ENCODE results near the gene PRLH. TPM values are rescaled to one million over a fixed set of nuclear protein-coding genes. Genes with fewer than 3 reads are reported as not detected.

PRLH gene
- total RNA-seq, 4 donors from 2014 or later = not detected

DNA sequence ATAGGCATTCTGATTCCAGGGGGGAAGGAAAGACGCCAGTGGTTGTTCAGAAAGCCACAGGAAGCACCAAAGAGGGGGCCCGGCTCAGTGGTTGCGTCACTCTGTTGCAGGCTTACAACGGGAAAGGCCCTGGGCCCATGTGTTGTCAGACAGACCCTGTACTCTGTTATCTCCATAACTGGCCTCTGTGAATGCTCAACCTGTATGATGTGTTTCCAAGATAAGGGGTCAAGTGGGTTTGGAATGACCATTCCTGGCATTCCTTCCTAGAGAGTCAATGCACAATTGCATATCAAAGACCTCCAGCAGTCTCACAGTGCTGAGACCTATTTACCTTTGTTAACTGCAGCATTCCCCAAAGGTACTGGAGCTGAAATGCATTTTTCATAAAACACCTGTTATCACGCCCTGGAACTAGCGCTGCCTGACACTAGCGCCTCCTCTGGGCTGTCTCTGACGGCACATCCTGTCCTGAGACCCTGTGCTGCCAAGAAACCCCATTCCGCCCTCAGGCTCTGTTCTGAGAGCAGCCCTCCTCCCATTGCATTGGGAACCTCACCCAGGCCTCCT is 47.9 kb downstream of the PRLH start:
- no peak overlapping the region for H3K27ac ChIP-seq
- H3K27me3 ChIP-seq = no peaks in the 10 kb centered on the region
- TF ChIP-seq POLR2AphosphoS5 (IDR thresholded peaks at IDR 0.05) = no peak
- no peak for TF ChIP-seq POLR2A (IDR thresholded peaks at IDR 0.05)
- TF ChIP-seq EP300 (IDR thresholded peaks at IDR 0.05) = no peak
- TF ChIP-seq, protein P1, sequence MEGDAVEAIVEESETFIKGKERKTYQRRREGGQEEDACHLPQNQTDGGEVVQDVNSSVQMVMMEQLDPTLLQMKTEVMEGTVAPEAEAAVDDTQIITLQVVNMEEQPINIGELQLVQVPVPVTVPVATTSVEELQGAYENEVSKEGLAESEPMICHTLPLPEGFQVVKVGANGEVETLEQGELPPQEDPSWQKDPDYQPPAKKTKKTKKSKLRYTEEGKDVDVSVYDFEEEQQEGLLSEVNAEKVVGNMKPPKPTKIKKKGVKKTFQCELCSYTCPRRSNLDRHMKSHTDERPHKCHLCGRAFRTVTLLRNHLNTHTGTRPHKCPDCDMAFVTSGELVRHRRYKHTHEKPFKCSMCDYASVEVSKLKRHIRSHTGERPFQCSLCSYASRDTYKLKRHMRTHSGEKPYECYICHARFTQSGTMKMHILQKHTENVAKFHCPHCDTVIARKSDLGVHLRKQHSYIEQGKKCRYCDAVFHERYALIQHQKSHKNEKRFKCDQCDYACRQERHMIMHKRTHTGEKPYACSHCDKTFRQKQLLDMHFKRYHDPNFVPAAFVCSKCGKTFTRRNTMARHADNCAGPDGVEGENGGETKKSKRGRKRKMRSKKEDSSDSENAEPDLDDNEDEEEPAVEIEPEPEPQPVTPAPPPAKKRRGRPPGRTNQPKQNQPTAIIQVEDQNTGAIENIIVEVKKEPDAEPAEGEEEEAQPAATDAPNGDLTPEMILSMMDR (IDR thresholded peaks at IDR 0.05) = no peak
- DNase-seq (ENCODE audit: low spot score in 2 of 2) = no peak
- WGBS = 70% methylated on average over 9 of the region's 9 CpGs
- H3K4me3 ChIP-seq = no peak overlapping the region
- H3K4me1 ChIP-seq = peaks cover 26% of the 10 kb centered on the region
- H3K36me3 ChIP-seq = no peaks in the 10 kb centered on the region
- H3K9me3 ChIP-seq = no peaks in the 10 kb centered on the region

DNA sequence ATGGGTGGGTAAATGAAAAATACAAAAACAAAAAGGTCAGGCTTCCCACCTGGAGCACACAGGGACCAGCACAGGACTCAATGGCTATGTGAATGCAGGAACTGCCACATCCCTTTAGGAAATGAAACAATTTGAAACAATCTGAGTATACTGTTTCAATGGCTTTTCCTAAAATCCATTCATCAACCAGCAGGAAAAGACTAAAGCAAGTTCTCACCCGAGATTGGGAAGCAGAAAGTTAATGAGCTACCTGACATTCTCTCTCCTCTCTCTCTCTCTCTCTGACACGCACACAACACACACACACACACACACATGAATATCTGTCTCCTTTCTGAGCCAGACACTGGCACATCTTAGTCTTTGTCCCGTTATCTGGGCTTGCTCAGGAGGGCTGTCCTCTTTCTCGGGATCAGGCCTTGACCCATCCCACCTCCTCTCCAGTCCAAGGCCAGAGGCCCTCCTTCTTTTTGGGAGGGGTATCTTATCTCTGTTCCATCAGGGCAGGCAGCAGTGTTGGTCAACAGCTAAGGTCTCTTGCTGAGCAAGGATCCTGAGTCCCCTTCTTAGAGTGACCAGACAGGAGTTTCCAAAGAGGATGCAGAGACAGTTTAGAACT is 49.4 kb downstream of the PRLH start:
- peaks cover 26% of the 10 kb centered on the region for H3K4me1 ChIP-seq
- no peaks in the 10 kb centered on the region for H3K27me3 ChIP-seq
- no peaks in the 10 kb centered on the region for H3K9me3 ChIP-seq
- DNase-seq (ENCODE audit: low spot score in 2 of 2) = no peak
- peak overlapping the region; percentile 50 for H3K27ac ChIP-seq
- WGBS = 68% methylated on average over 4 of the region's 4 CpGs
- H3K36me3 ChIP-seq = no peaks in the 10 kb centered on the region
- H3K4me3 ChIP-seq = no peak overlapping the region
- TF ChIP-seq, protein P1 (IDR thresholded peaks at IDR 0.05) = no peak
- TF ChIP-seq EP300 (IDR thresholded peaks at IDR 0.05) (no peak), POLR2A (IDR thresholded peaks at IDR 0.05) (no peak), POLR2AphosphoS5 (IDR thresholded peaks at IDR 0.05) (no peak)

DNA sequence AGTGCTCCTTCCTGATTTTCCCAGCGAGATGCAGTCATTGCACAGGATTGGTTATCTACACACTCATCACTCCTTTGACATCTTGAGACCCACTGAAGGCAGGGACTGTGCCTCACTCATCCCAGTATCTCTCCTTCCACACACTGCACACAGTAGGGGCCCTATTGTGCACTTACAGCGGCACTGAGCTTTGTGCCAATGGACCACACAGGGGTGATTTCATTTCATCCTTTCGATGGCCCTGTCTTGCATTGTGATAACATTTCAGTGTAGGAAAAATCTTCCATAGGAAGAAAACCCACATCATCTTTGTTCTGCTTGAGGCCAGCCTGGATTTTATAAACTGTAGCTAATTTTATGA is 50.0 kb downstream of the PRLH start:
- TF ChIP-seq, protein P1 (IDR thresholded peaks at IDR 0.05) = no peak
- H3K4me1 ChIP-seq = peaks cover 26% of the 10 kb centered on the region
- peak overlapping the region; percentile 50 for H3K27ac ChIP-seq
- H3K27me3 ChIP-seq = no peaks in the 10 kb centered on the region
- DNase-seq (ENCODE audit: low spot score in 2 of 2) = no peak
- H3K4me3 ChIP-seq = no peak overlapping the region
- WGBS = 63% methylated on average over 3 of the region's 3 CpGs
- no peaks in the 10 kb centered on the region for H3K9me3 ChIP-seq
- no peaks in the 10 kb centered on the region for H3K36me3 ChIP-seq

Other genes starting within 250 kb of the PRLH start
- 10 to 100 TPM; 50.1 to 79.2 (median 66.3) TPM for gene COL6A3, start 152.4 kb upstream of the PRLH start, total RNA-seq
- gene MLPH, start 79.3 kb upstream of the PRLH start, total RNA-seq = 10 to 100 TPM in 3 of 4 donors, 1 to 10 TPM in 1; 8.8 to 41.1 (median 24.4) TPM
- gene RAB17, start 24.2 kb downstream of the PRLH start, total RNA-seq = 1 to 10 TPM; 3.3 to 8.5 (median 6.0) TPM
- 100 to 1,000 TPM; 100 to 150 (median 109) TPM for gene LRRFIP1, start 61.0 kb downstream of the PRLH start, total RNA-seq
- gene RBM44, start 232.2 kb downstream of the PRLH start, total RNA-seq = 1 to 10 TPM in 3 of 4 donors, under 1 TPM in 1; 0.93 to 2.2 (median 1.1) TPM